SK-N-SH (cell line): ENCODE results near the gene OSBPL8.

Source experiments
- ELF1 ChIP-seq: IDR thresholded peaks from 2 replicates; pipeline ENCODE4 v1.4.0; 2012
- FOXM1 ChIP-seq: IDR thresholded peaks from 2 replicates; pipeline ENCODE4 v1.4.0; 2012; ENCODE audit warnings: low read depth, mild to moderate bottlenecking
- GABPA ChIP-seq: IDR thresholded peaks from 2 replicates; pipeline ENCODE4 v1.4.0; 2012; ENCODE audit warnings: low read depth, mild to moderate bottlenecking
- NFIC ChIP-seq: IDR thresholded peaks from 2 replicates; pipeline ENCODE4 v1.4.0; 2012; ENCODE audit warnings: borderline replicate concordance
- POLR2AphosphoS5 ChIP-seq: IDR thresholded peaks from 2 replicates; pipeline ENCODE4 v1.6.1; 2012; ENCODE audit warnings: low read depth, low read length
- SMC3 ChIP-seq: IDR thresholded peaks from 2 replicates; pipeline ENCODE4 v1.6.1; 2012; ENCODE audit warnings: low read depth, low read length, improper control_type of control experiment
- TF ChIP-seq, protein P1 (sequence below): fragments of 200-600 bp; sonication (generic); IDR thresholded peaks from 2 replicates; pipeline ENCODE4 v1.6.1; 2017; ENCODE audit warnings: antibody characterized with exemption, mild to moderate bottlenecking, moderate library complexity
- TF ChIP-seq, protein P2 (sequence below): IDR thresholded peaks from 2 replicates; pipeline ENCODE4 v1.4.0; 2012; ENCODE audit warnings: low read depth, borderline replicate concordance
- TF ChIP-seq, protein P3 (sequence below): IDR thresholded peaks from 2 replicates; pipeline ENCODE4 v1.4.0; 2012; ENCODE audit warnings: low read depth

DNA sequence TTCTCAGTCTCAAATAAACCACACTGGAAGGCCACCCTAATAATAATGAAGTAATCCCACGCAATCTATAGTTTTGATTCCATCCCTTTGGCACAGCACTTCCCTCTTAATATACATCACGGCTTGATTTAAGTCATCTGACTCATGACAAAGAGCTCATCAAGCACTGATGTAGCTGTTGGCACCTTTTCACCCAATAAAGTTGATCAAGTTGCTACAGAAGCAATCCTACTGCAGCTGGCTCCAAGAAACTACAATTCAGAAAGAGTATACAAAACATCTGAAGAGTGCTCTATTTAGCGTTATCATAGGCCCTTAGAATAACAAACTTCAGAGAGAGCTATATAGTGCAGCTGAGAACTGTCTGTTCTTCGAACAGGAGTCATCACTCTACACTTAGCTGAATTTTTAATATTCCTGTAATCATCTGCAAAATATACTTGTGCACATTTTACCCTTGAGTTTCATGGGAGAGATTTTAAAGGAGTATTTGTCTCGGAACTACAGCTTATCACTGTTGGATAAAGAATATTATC lies 94.9 kb downstream of the OSBPL8 start:
- TF ChIP-seq, protein P1, sequence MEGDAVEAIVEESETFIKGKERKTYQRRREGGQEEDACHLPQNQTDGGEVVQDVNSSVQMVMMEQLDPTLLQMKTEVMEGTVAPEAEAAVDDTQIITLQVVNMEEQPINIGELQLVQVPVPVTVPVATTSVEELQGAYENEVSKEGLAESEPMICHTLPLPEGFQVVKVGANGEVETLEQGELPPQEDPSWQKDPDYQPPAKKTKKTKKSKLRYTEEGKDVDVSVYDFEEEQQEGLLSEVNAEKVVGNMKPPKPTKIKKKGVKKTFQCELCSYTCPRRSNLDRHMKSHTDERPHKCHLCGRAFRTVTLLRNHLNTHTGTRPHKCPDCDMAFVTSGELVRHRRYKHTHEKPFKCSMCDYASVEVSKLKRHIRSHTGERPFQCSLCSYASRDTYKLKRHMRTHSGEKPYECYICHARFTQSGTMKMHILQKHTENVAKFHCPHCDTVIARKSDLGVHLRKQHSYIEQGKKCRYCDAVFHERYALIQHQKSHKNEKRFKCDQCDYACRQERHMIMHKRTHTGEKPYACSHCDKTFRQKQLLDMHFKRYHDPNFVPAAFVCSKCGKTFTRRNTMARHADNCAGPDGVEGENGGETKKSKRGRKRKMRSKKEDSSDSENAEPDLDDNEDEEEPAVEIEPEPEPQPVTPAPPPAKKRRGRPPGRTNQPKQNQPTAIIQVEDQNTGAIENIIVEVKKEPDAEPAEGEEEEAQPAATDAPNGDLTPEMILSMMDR = no peak
- TF ChIP-seq ELF1 (no peak), FOXM1 (no peak), NFIC (no peak), SMC3 (no peak), GABPA (no peak), POLR2AphosphoS5 (no peak)
- TF ChIP-seq, protein P2, sequence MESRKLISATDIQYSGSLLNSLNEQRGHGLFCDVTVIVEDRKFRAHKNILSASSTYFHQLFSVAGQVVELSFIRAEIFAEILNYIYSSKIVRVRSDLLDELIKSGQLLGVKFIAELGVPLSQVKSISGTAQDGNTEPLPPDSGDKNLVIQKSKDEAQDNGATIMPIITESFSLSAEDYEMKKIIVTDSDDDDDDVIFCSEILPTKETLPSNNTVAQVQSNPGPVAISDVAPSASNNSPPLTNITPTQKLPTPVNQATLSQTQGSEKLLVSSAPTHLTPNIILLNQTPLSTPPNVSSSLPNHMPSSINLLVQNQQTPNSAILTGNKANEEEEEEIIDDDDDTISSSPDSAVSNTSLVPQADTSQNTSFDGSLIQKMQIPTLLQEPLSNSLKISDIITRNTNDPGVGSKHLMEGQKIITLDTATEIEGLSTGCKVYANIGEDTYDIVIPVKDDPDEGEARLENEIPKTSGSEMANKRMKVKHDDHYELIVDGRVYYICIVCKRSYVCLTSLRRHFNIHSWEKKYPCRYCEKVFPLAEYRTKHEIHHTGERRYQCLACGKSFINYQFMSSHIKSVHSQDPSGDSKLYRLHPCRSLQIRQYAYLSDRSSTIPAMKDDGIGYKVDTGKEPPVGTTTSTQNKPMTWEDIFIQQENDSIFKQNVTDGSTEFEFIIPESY = no peak
- TF ChIP-seq, protein P3, sequence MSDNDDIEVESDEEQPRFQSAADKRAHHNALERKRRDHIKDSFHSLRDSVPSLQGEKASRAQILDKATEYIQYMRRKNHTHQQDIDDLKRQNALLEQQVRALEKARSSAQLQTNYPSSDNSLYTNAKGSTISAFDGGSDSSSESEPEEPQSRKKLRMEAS = no peak
